H9 (cell line): ENCODE data around the gene RBM33. TPM values are rescaled to one million over a fixed set of nuclear protein-coding genes. Genes with fewer than 3 reads are reported as not detected.

Source experiments
- DNase-seq: peaks from one replicate; pipeline ENCODE4 v3.0.0-alpha.2; 2017
- H2AFZ ChIP-seq: one replicate; pipeline ENCODE4 v1.6.1; 2013; ENCODE audit warnings: mild to moderate bottlenecking, low read length, control low read depth, moderate library complexity
- H2AK5ac ChIP-seq: 2 replicates; pipeline ENCODE4 v1.6.1; 2013; ENCODE audit warnings: low read length, control low read depth, mixed read lengths; ENCODE audit not compliant: insufficient read length
- H2BK120ac ChIP-seq: one replicate; pipeline ENCODE4 v1.6.1; 2013; ENCODE audit warnings: low read depth, mild to moderate bottlenecking, low read length, control low read depth, inconsistent platforms; ENCODE audit not compliant: poor library complexity, severe bottlenecking
- H2BK12ac ChIP-seq: 2 replicates; pipeline ENCODE4 v1.6.1; 2013; ENCODE audit warnings: low read length, control low read depth, mixed read lengths, low read depth; ENCODE audit not compliant: insufficient read length
- H2BK15ac ChIP-seq: 2 replicates; pipeline ENCODE4 v1.6.1; 2013; ENCODE audit warnings: low read depth, low read length, control low read depth
- H2BK20ac ChIP-seq: one replicate; pipeline ENCODE4 v1.6.1; 2013; ENCODE audit warnings: low read depth, mild to moderate bottlenecking, low read length, control low read depth, inconsistent platforms; ENCODE audit not compliant: poor library complexity, severe bottlenecking
- H2BK5ac ChIP-seq: 2 replicates; pipeline ENCODE4 v1.6.1; 2013; ENCODE audit warnings: low read length, control low read depth, mixed read lengths; ENCODE audit not compliant: insufficient read length
- H3K14ac ChIP-seq: 2 replicates; pipeline ENCODE4 v1.6.1; 2013; ENCODE audit warnings: low read length, control low read depth; ENCODE audit not compliant: insufficient read depth
- H3K18ac ChIP-seq: 2 replicates; pipeline ENCODE4 v1.6.1; 2013; ENCODE audit warnings: low read depth, mild to moderate bottlenecking, mixed read lengths, low read length, control low read depth; ENCODE audit not compliant: insufficient read length
- H3K23ac ChIP-seq: 2 replicates; pipeline ENCODE4 v1.6.1; 2013; ENCODE audit warnings: low read length, control low read depth, mixed read lengths, low read depth; ENCODE audit not compliant: insufficient read length
- H3K23me2 ChIP-seq: 2 replicates; pipeline ENCODE4 v1.6.1; 2013; ENCODE audit warnings: low read depth, mild to moderate bottlenecking, mixed read lengths, low read length, control low read depth; ENCODE audit not compliant: insufficient read length, poor library complexity, severe bottlenecking
- H3K27ac ChIP-seq: 2 replicates; pipeline ENCODE4 v1.5.1; 2013; ENCODE audit warnings: low read length, control low read depth, mixed read lengths, low read depth; ENCODE audit not compliant: insufficient read length
- H3K27me3 ChIP-seq: 2 replicates; pipeline ENCODE4 v1.6.1; 2013; ENCODE audit warnings: low read length, control low read depth, inconsistent platforms; ENCODE audit not compliant: insufficient read depth
- H3K4ac ChIP-seq: 2 replicates; pipeline ENCODE4 v1.6.1; 2013; ENCODE audit warnings: low read depth, mild to moderate bottlenecking, control low read depth, inconsistent platforms, low read length, moderate library complexity
- H3K4me1 ChIP-seq: 2 replicates; pipeline ENCODE4 v1.6.1; 2013; ENCODE audit warnings: low read length, control low read depth, inconsistent platforms; ENCODE audit not compliant: insufficient read depth
- H3K4me2 ChIP-seq: 2 replicates; pipeline ENCODE4 v1.6.1; 2013; ENCODE audit warnings: low read length, control low read depth, mixed read lengths; ENCODE audit not compliant: insufficient read length, insufficient read depth
- H3K56ac ChIP-seq: 2 replicates; pipeline ENCODE4 v1.6.1; 2013; ENCODE audit warnings: low read depth, mild to moderate bottlenecking, mixed read lengths, low read length, control low read depth; ENCODE audit not compliant: insufficient read length
- H3K79me1 ChIP-seq: 2 replicates; pipeline ENCODE4 v1.6.1; 2013; ENCODE audit warnings: low read depth, mild to moderate bottlenecking, moderate library complexity, low read length, control low read depth, inconsistent platforms; ENCODE audit not compliant: insufficient read depth, poor library complexity, severe bottlenecking
- H3K79me2 ChIP-seq: 2 replicates; pipeline ENCODE4 v1.6.1; 2013; ENCODE audit warnings: low read length, control low read depth, inconsistent platforms; ENCODE audit not compliant: insufficient read depth
- H3K9ac ChIP-seq: 2 replicates; pipeline ENCODE4 v1.6.1; 2013; ENCODE audit warnings: low read length, control low read depth, mixed read lengths; ENCODE audit not compliant: insufficient read length; ENCODE audit errors: extremely low read depth
- H3K9me3 ChIP-seq: one replicate; pipeline ENCODE4 v1.6.1; 2013; ENCODE audit warnings: low read depth, low read length, inconsistent platforms; ENCODE audit not compliant: control insufficient read depth
- H3T11ph ChIP-seq: one replicate; pipeline ENCODE4 v1.6.1; 2013; ENCODE audit warnings: mild to moderate bottlenecking, low read length, control low read depth, inconsistent platforms
- H4K20me1 ChIP-seq: one replicate; pipeline ENCODE4 v1.6.1; 2013; ENCODE audit not compliant: control insufficient read depth, insufficient read length, insufficient read depth
- H4K5ac ChIP-seq: 2 replicates; pipeline ENCODE4 v1.6.1; 2013; ENCODE audit warnings: low read depth, mild to moderate bottlenecking, mixed read lengths, low read length, control low read depth; ENCODE audit not compliant: insufficient read length
- H4K8ac ChIP-seq: replicated peaks from 2 replicates; pipeline ENCODE4 v1.6.1; 2013; ENCODE audit warnings: low read length, control low read depth, mixed read lengths, low read depth; ENCODE audit not compliant: insufficient read length
- H4K91ac ChIP-seq: 2 replicates; pipeline ENCODE4 v1.6.1; 2013; ENCODE audit warnings: low read depth, mild to moderate bottlenecking, moderate library complexity, mixed read lengths, low read length, control low read depth; ENCODE audit not compliant: insufficient read length
- H3K27ac Mint-ChIP-seq, 3 experiments: 2 replicates in 2 of 3; 3 replicates in 1 of 3; pipeline ENCODE4 v1.8.0; 2020 to 2021; ENCODE audit warnings: mixed read lengths in 3 of 3, mild to moderate bottlenecking in 1 of 3, moderate library complexity in 1 of 3
- H3K27me3 Mint-ChIP-seq: 2 replicates; pipeline ENCODE4 v1.8.0; 2021; ENCODE audit warnings: low read depth, mild to moderate bottlenecking, moderate library complexity, mixed read lengths
- H3K36me3 Mint-ChIP-seq, 3 experiments: 2 replicates in 2 of 3; 3 replicates in 1 of 3; pipeline ENCODE4 v1.8.0; 2020 to 2021; ENCODE audit warnings: low read depth in 3 of 3, mixed read lengths in 3 of 3; ENCODE audit not compliant: insufficient read depth in 1 of 3
- H3K4me1 Mint-ChIP-seq, 2 experiments: 2 replicates each; pipeline ENCODE4 v1.8.0; 2020; ENCODE audit warnings: mixed read lengths in 2 of 2
- H3K4me3 Mint-ChIP-seq, 2 experiments: 2 replicates in 1 of 2; 3 replicates in 1 of 2; pipeline ENCODE4 v1.8.0; 2020 to 2021; ENCODE audit warnings: mild to moderate bottlenecking in 2 of 2, mixed read lengths in 2 of 2, moderate library complexity in 1 of 2
- H3K9me3 Mint-ChIP-seq, 2 experiments: 2 replicates in 1 of 2; 3 replicates in 1 of 2; pipeline ENCODE4 v1.8.0; 2020; ENCODE audit warnings: mild to moderate bottlenecking in 2 of 2, mixed read lengths in 2 of 2, moderate library complexity in 1 of 2
- CTCF ChIP-seq: fragments of 200-600 bp; sonication (generic); conservative IDR thresholded peaks from 3 replicates; pipeline ENCODE4 v1.8.0; 2021; ENCODE audit warnings: antibody characterized with exemption, mild to moderate bottlenecking
- WGBS: extraction: QIAGEN DNeasy Blood & Tissue Kit; methylation state at CpG from one replicate; pipeline ENCODE4 v1.1.7; 2013; ENCODE audit warnings: missing lambda C conversion rate, low lambda C conversion rate, mixed read lengths; ENCODE audit not compliant: insufficient read length; ENCODE audit errors: extremely low coverage; 5-methylcytosine and 5-hydroxymethylcytosine counted together
- total RNA-seq: library from RNA; stranded (reverse); gene quantifications from 2 replicates; pipeline ENCODE4 v1.2.1, GENCODE V29; 2021

RBM33 gene
- total RNA-seq, 1 experiment from 2014 or later: 71.3 TPM

- Histone ChIP-seq H3K9me3 (no peaks in the 10 kb centered on the region), H3K79me1 (no peaks in the 10 kb centered on the region), H3K14ac (no peak overlapping the region), H3K23me2 (no peaks in the 10 kb centered on the region), H3K23ac (no peak overlapping the region), H3T11ph (no peak overlapping the region), H2BK5ac (no peak overlapping the region), H2AK5ac (no peak overlapping the region), H4K20me1 (no peaks in the 10 kb centered on the region), H2AFZ (no peak overlapping the region), H3K4ac (no peak overlapping the region), H2BK120ac (no peak overlapping the region), H2BK20ac (no peak overlapping the region), H2BK12ac (no peak overlapping the region), H3K18ac (no peak overlapping the region), H4K8ac (no peak overlapping the region), H3K79me2 (peaks cover 9% of the 10 kb centered on the region; the same call in 1 of the 2 replicates), H3K4me2 (no peak overlapping the region), H3K9ac (no peak overlapping the region), H3K56ac (no peak overlapping the region), H4K91ac (no peak overlapping the region), H3K27ac (no peak overlapping the region), H4K5ac (no peak overlapping the region), H3K27me3 (no peaks in the 10 kb centered on the region), H3K4me1 (no peaks in the 10 kb centered on the region; the same call in 1 of the 2 replicates), H2BK15ac (no peak overlapping the region)
- H3K4me3 Mint-ChIP-seq: no peak overlapping the region
- peaks cover 16 to 35% (median 21%) of the 10 kb centered on the region in 3 experiments; a peak in 6 of 7 replicates for H3K36me3 Mint-ChIP-seq
- WGBS: no CpG with 5 or more reads among the region's 3 CpGs
- H3K27me3 Mint-ChIP-seq: no peaks in the 10 kb centered on the region
- no peak overlapping the region; a peak in 1 of 7 replicates for H3K27ac Mint-ChIP-seq
- TF ChIP-seq CTCF: no peak
- peaks cover 35 to 41% of the 10 kb centered on the region in 2 experiments for H3K4me1 Mint-ChIP-seq
- DNase-seq: no peak
- no peaks in the 10 kb centered on the region for H3K9me3 Mint-ChIP-seq
Observed at GRCh38 chr7:155680124-155680523, 35.7 kb downstream of the RBM33 start.
